HG02588 (cell line): ENCODE results near the gene CD48.

ENCODE experiments used
- ATAC-seq: cut with Tn5 transposase; IDR thresholded peaks from one replicate; pipeline ENCODE4 v1.9.1; 2021; ENCODE audit warnings: mild to moderate bottlenecking, moderate library complexity; ENCODE audit not compliant: unreplicated experiment

Gene CD48

GRCh38 chr1:160637821-160638539 is 73.6 kb downstream of the CD48 start:
- ATAC-seq: no peak

- no peak for ATAC-seq
These were observed 74.6 kb downstream of the CD48 start for GRCh38 chr1:160637065-160637464.

- ATAC-seq: no peak
These were observed 75.1 kb downstream of the CD48 start for GRCh38 chr1:160636547-160636946.

GRCh38 chr1:160636076-160636475 is 75.5 kb downstream of the CD48 start:
- no peak for ATAC-seq

- ATAC-seq: no peak
These were observed 76.8 kb downstream of the CD48 start for GRCh38 chr1:160634543-160635491.

- ATAC-seq: no peak
These were observed 78.2 kb downstream of the CD48 start for GRCh38 chr1:160633330-160633903.

- ATAC-seq: no peak
These were observed 79.5 kb downstream of the CD48 start for GRCh38 chr1:160631983-160632625.

- no peak for ATAC-seq
These were observed 80.8 kb downstream of the CD48 start for GRCh38 chr1:160630523-160631451.

- no peak for ATAC-seq
These were observed 82.1 kb downstream of the CD48 start for GRCh38 chr1:160629286-160630210.

GRCh38 chr1:160628799-160629263 is 82.8 kb downstream of the CD48 start:
- no peak for ATAC-seq
